Smooth muscle cell (in vitro differentiated cells): ENCODE measurements around the gene ARHGAP21. TPM values are rescaled to one million over a fixed set of nuclear protein-coding genes. Genes with fewer than 3 reads are reported as not detected.
A peak's percentile ranks its signal among the peaks of the same experiment; 100 is the strongest.

Experiments
- DNase-seq: peaks from one replicate; lab custom pipeline; 2025; ENCODE audit not compliant: unreplicated experiment; lab: John Stamatoyannopoulos, UW
- H2AFZ ChIP-seq: fragments of 200-600 bp; sonication (generic); 2 replicates; pipeline ENCODE4 v1.6.0; 2016; ENCODE audit warnings: antibody characterized with exemption, low read depth, mild to moderate bottlenecking
- H3F3A ChIP-seq: fragments of 200-600 bp; sonication (generic); 2 replicates; pipeline ENCODE4 v1.6.0; 2017; ENCODE audit warnings: antibody characterized with exemption, low read depth
- H3K27ac ChIP-seq: fragments of 200-600 bp; sonication (generic); 2 replicates; pipeline ENCODE4 v1.5.1; 2016; ENCODE audit warnings: low read depth, mild to moderate bottlenecking
- H3K27me3 ChIP-seq: fragments of 200-600 bp; sonication (generic); 2 replicates; pipeline ENCODE4 v1.6.1; 2016; ENCODE audit warnings: low read depth, mild to moderate bottlenecking
- H3K36me3 ChIP-seq: fragments of 200-600 bp; sonication (generic); 2 replicates; pipeline ENCODE4 v1.5.1; 2016; ENCODE audit warnings: low read depth
- H3K4me1 ChIP-seq: fragments of 200-600 bp; sonication (generic); 2 replicates; pipeline ENCODE4 v1.5.1; 2016; ENCODE audit warnings: low read depth
- H3K4me2 ChIP-seq: fragments of 200-600 bp; sonication (generic); 2 replicates; pipeline ENCODE4 v1.6.0; 2016; ENCODE audit warnings: mild to moderate bottlenecking
- H3K4me3 ChIP-seq: fragments of 200-600 bp; sonication (generic); 2 replicates; pipeline ENCODE4 v1.5.1; 2016; ENCODE audit warnings: mild to moderate bottlenecking
- H3K79me2 ChIP-seq: fragments of 200-600 bp; sonication (generic); 2 replicates; pipeline ENCODE4 v1.6.0; 2016; ENCODE audit warnings: low read depth, mild to moderate bottlenecking
- H3K9ac ChIP-seq: fragments of 200-600 bp; sonication (generic); 2 replicates; pipeline ENCODE4 v1.6.0; 2016; ENCODE audit warnings: low read depth
- H3K9me3 ChIP-seq: fragments of 200-600 bp; sonication (generic); replicated peaks from 2 replicates; pipeline ENCODE4 v1.5.1; 2016; ENCODE audit warnings: low read depth
- H4K20me1 ChIP-seq: fragments of 200-600 bp; sonication (generic); 2 replicates; pipeline ENCODE4 v1.6.0; 2016; ENCODE audit warnings: low read depth
- CTCF ChIP-seq: fragments of 200-600 bp; sonication (generic); IDR thresholded peaks from 2 replicates; pipeline ENCODE4 v1.5.1; 2017; ENCODE audit warnings: borderline replicate concordance, mild to moderate bottlenecking, antibody characterized with exemption; ENCODE audit not compliant: insufficient read depth, poor library complexity, severe bottlenecking
- WGBS: methylation state at CpG from one replicate; pipeline ENCODE4 v1.1.7; 2016; ENCODE audit warnings: low lambda C conversion rate; 5-methylcytosine and 5-hydroxymethylcytosine counted together
- polyA plus RNA-seq: library from polyadenylated mRNA; unstranded; fragments of >200 nt; fragmentation: Nextera tagmentation; extraction: Ambion mirVana; gene quantifications from 2 replicates; pipeline ENCODE4 v1.2.1, GENCODE V29; 2016
- total RNA-seq: library from RNA; depleted of rRNA; stranded (reverse); fragments of >200 nt; gene quantifications from 2 replicates; pipeline ENCODE4 v1.2.3, GENCODE V29; 2014

The ARHGAP21 gene
- total and polyA plus RNA-seq, 2 experiments from 2014 or later = 8.9 to 59.1 TPM

- H3K4me1 ChIP-seq = no peaks in the 10 kb centered on the region
- TF ChIP-seq CTCF = no peak
- no peak overlapping the region for H3K4me2 ChIP-seq
- H3F3A ChIP-seq = no peaks in the 10 kb centered on the region
- peaks cover 13% of the 10 kb centered on the region for H3K79me2 ChIP-seq
- peak overlapping the region; percentile 6 for H3K27ac ChIP-seq
- no peak overlapping the region for H3K4me3 ChIP-seq
- peaks cover 43% of the 10 kb centered on the region for H4K20me1 ChIP-seq
- H3K27me3 ChIP-seq = no peaks in the 10 kb centered on the region
- H3K36me3 ChIP-seq = no peaks in the 10 kb centered on the region
- no peaks in the 10 kb centered on the region for H3K9me3 ChIP-seq
- no peak overlapping the region for H2AFZ ChIP-seq
- WGBS = 77% methylated on average over 6 of the region's 6 CpGs
- no peak overlapping the region for H3K9ac ChIP-seq
- no peak for DNase-seq
Observed at GRCh38 chr10:24643679-24644209, 79.9 kb downstream of the ARHGAP21 start.

GRCh38 chr10:24642921-24643678 lies 80.6 kb downstream of the ARHGAP21 start:
- WGBS = 66% methylated on average over 6 of the region's 6 CpGs
- Histone ChIP-seq H3K79me2 (peaks cover 19% of the 10 kb centered on the region), H3F3A (no peaks in the 10 kb centered on the region), H3K27me3 (no peaks in the 10 kb centered on the region), H4K20me1 (peaks cover 49% of the 10 kb centered on the region), H3K4me1 (no peaks in the 10 kb centered on the region), H3K4me2 (no peak overlapping the region), H3K27ac (peak overlapping the region; percentile 6), H2AFZ (no peak overlapping the region), H3K9me3 (no peaks in the 10 kb centered on the region), H3K36me3 (no peaks in the 10 kb centered on the region), H3K4me3 (no peak overlapping the region), H3K9ac (no peak overlapping the region)
- TF ChIP-seq CTCF = peak; percentile 75
- DNase-seq = no peak

- H3K36me3 ChIP-seq = no peaks in the 10 kb centered on the region
- TF ChIP-seq CTCF = no peak
- H3K4me2 ChIP-seq = no peak overlapping the region
- H3K4me3 ChIP-seq = no peak overlapping the region
- no peaks in the 10 kb centered on the region for H3K4me1 ChIP-seq
- no peak overlapping the region for H2AFZ ChIP-seq
- no peaks in the 10 kb centered on the region for H3F3A ChIP-seq
- no peak overlapping the region for H3K27ac ChIP-seq
- no peak overlapping the region for H3K9ac ChIP-seq
- no peaks in the 10 kb centered on the region for H3K27me3 ChIP-seq
- peaks cover 69% of the 10 kb centered on the region for H4K20me1 ChIP-seq
- 97% methylated on average over 1 of the region's 1 CpG for WGBS
- no peak for DNase-seq
- no peaks in the 10 kb centered on the region for H3K9me3 ChIP-seq
- peaks cover 16% of the 10 kb centered on the region for H3K79me2 ChIP-seq
Observed at GRCh38 chr10:24639124-24639523, 84.6 kb downstream of the ARHGAP21 start.
